K562 treated with DMSO at 1 percent for 12 hours (cell line): Measurements from ENCODE around the gene RPL36AL. TPM values are rescaled to one million over a fixed set of nuclear protein-coding genes. Genes with fewer than 3 reads are reported as not detected.

Experiments used
- total RNA-seq: library from RNA; unstranded; fragments of 300-600 nt; gene quantifications from 2 replicates; pipeline ENCODE4 v1.2.3, GENCODE V29; 2022; ENCODE audit not compliant: insufficient read depth

RPL36AL gene
- 149 and 209 TPM in 2 replicates for total RNA-seq

DNA sequence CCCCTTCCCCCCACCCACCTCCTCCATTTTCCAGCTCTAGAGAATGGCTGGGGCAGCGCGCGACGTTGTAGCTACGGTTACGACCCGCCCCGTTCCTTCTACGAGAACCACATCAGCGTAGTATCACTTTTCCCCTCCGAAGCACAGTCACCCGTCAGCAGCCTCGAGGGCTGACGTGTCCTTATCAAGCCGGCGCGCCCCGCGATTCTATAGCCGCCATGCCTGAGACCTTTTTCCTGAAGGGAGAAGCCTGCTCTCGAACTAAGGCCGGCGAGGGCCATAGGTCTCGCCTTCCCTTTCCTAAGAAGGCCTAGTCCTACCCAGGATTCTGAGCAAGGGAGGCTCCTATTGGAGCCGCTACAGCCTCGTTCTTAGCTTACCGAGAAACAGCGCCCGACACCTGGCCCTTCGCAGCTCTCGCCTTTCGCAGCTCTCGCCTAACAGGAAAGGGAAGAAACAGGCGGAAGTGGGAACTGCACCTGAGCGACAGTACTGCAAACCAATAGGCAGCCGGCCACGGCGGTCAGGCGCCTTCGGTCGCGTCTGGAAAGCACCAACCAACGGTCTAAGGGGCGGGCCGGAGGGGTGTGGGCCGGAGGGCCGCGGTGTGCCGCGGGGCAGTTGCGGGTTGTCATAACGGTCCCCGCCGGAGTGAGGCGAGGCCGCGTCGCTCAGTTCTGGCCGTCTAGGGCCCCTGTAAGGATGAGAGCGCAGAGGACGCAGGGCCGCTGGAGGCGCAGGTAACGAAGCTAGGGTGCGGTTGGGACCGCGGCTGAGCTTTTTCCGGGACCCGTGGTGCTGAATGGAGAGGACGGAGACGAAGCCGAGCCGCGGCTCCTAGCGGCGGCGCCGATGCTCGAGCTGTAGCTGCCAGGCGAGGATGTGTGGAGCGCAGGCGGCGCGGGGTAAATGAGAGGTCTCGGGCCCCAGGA is at the start of gene RPL36AL, which contains the start of gene MGAT2:
Gene RPL36AL, minus strand, starts transcription at position 445 of the 932 bp plus-strand sequence. CDS start 1,522 bp downstream, outside the sequence.
Gene MGAT2, plus strand, starts transcription at position 618 of the 932 bp plus-strand sequence. CDS start 470 bp downstream, outside the sequence.

DNA sequence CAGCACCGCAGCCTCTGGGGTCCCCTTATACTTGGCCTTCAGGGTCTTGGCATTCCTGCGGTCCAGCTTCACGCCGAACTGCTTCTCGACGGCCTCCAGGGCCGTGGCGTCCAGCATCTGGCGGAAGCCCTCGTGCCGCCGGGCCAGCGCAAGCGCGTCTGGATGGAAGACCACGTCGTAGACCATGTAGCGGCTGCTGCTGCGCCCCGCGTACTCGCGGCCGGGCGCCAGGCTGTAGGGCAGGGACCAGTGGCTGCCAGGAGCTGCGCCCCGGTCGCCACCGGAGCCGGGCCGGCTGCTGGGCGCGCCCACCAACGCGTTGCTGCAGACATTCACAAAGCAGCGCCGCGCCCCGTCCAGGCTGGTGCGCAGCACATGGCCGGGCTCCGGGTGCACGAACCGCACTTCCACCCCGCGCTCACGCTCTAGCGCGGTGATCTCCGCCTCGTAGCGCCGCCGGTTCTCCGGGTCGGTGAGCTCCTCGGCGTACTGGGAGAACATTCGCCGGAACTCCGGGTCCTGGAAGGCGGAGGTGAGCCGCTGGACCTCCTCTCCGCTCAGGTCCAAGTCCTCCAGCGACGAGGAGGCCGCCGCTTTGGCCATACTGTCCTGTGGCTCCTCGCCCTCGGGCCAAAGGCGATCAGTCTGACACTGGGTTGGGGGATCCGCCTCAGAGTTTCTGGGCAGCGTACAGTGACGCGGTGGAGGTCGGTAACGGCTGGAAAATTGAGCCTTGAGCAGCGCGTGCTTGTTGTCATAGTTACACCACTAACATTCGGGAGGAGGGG is 14.3 kb upstream of the RPL36AL start, which contains the start of gene DNAAF2:
Gene DNAAF2, minus strand, starts transcription at position 698 of the 788 bp plus-strand sequence. Its CDS starts 95 bp downstream, at position 603.

DNA sequence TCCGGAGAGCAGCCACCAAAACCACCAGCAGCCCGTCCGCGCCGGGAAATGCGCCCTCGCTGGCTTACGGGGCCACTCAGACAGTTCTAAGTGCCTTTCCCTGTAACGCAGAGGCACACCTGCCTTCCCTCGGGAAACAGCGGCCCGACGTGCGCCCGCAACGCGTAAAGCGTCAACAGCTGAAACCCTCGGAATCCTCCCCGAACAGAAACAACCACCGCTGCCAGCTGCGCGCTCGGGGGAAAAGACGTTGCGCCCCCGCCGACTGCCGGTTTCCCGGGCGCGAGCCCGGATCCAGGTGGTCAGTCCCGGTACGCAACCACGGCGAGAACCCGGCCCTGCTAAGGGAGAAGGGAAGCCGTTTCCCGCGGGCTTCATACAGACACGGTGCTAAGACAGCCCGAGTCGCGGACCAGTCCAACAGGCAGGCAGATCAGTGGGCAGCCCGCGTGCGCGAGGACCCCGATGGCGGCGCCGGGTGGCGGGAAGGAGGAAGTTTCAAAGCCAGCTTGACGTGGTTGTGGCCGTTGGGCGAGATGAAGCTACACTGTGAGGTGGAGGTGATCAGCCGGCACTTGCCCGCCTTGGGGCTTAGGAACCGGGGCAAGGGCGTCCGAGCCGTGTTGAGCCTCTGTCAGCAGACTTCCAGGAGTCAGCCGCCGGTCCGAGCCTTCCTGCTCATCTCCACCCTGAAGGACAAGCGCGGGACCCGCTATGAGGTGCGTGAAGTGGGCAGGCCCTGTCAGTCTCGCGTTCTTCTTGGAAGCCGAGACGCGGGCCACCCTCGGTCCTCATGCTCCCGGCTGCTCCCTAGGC is 21.7 kb downstream of the RPL36AL start, which contains the start of gene LRR1:
Gene LRR1, plus strand, starts transcription at position 456 of the 816 bp plus-strand sequence. Its CDS starts 81 bp downstream, at position 537.

DNA sequence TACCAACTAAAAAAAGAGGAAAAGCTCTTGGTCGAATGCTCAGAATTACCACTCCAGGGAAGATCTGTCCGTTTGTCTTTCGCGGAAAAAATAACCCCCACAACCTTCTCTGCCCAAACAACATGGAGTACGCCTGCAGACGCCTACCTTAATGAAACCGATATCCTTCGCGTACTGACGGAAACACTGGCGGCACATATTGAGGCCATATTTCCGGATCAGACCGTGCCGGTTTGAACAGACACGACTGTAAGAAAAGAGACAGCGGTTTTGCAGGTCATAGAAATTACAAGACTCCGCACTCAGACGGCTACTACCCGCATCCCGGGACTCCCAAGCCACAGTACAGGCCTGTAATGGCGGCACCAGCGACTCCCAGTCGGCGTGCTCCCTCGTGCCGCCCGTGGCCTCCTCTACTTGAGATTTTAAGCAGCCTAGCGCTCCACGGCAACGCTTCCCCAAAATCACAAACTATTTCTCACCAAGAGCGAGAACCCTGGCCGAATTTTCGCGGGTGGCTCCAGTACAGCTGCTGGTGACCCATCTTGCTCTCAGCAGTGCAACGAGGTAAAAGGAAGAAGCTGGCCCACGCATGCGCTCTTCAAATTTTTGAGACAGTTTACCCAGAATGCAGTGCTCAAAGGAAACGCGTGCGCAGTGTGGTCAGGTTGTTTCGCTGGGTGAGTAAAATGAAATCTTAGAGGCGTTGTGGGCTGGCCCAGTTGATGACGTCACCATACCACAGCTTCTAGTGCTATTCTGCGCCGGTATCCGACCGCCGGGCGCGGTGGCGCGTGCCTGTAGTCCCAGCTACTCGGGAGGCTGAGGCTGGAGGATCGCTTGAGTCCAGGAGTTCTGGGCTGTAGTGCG is 34.4 kb downstream of the RPL36AL start, which contains the start of gene RPS29:
Gene RPS29, minus strand, starts transcription at position 578 of the 870 bp plus-strand sequence. Its CDS starts 34 bp downstream, at position 544.

Other genes with a start within 250 kb of the RPL36AL start
- gene RPS29, start 34.2 kb downstream of the RPL36AL start, total RNA-seq: 5,986 and 9,921 TPM in 2 replicates
- 22.0 and 26.5 TPM in 2 replicates for gene LRR1, start 21.7 kb downstream of the RPL36AL start, total RNA-seq
- gene MGAT2, start 173 bp upstream of the RPL36AL start, total RNA-seq: 22.6 and 36.1 TPM in 2 replicates
- gene DNAAF2, start 14.6 kb upstream of the RPL36AL start, total RNA-seq: 5.5 and 8.6 TPM in 2 replicates
- 7.3 and 16.0 TPM in 2 replicates for gene POLE2, start 67.6 kb upstream of the RPL36AL start, total RNA-seq
- gene KLHDC1, start 72.5 kb upstream of the RPL36AL start, total RNA-seq: 1.1 TPM in 1 of 2 replicates, not detected in the other
- 27.5 and 50.1 TPM in 2 replicates for gene KLHDC2, start 147.5 kb upstream of the RPL36AL start, total RNA-seq
- 14.0 and 32.4 TPM in 2 replicates for gene NEMF, start 232.2 kb upstream of the RPL36AL start, total RNA-seq